Measurements from ENCODE around the gene PLAAT3.

DNA sequence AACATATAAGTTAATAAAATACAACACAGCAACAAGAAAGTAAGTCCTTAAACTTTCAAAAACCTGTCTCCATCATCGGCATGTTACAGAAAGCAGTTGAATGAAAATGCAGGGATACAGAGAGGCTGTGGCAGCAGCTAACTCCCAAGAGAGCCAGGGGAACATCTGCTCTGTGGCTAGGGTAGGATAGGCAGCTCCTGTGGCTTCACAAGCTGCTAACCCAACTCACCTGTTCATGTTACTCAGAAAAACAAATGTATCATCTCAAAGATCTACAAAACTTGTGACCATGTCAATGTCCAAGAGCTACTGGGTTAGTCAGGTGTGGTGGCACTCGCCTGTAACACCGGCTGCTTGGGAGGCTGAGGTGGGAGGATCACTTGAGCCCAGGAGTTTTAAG, 15.2 kb upstream of the PLAAT3 start:
- TF ChIP-seq CTCF (IDR thresholded peaks at IDR 0.05; ENCODE audit: low read depth, low read length) (no peak), POLR2A (IDR thresholded peaks at IDR 0.05; ENCODE audit: extremely low read depth, insufficient read length) (no peak)
- TF ChIP-seq, protein P1, sequence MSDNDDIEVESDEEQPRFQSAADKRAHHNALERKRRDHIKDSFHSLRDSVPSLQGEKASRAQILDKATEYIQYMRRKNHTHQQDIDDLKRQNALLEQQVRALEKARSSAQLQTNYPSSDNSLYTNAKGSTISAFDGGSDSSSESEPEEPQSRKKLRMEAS (IDR thresholded peaks at IDR 0.05; ENCODE audit: low read depth, low read length): no peak
